HK-2 (cell line): ENCODE measurements around the gene TRIM72.
"Not testable (repeated sequence)": the region's sequence is repeated elsewhere in the genome, so short reads cannot be mapped to it uniquely, and the experiment has no call there.

Source experiments
- DNase-seq: peaks from one replicate; pipeline ENCODE4 v3.0.0-alpha.2; 2018; ENCODE audit not compliant: unreplicated experiment

TRIM72 gene, protein sequence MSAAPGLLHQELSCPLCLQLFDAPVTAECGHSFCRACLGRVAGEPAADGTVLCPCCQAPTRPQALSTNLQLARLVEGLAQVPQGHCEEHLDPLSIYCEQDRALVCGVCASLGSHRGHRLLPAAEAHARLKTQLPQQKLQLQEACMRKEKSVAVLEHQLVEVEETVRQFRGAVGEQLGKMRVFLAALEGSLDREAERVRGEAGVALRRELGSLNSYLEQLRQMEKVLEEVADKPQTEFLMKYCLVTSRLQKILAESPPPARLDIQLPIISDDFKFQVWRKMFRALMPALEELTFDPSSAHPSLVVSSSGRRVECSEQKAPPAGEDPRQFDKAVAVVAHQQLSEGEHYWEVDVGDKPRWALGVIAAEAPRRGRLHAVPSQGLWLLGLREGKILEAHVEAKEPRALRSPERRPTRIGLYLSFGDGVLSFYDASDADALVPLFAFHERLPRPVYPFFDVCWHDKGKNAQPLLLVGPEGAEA

DNA sequence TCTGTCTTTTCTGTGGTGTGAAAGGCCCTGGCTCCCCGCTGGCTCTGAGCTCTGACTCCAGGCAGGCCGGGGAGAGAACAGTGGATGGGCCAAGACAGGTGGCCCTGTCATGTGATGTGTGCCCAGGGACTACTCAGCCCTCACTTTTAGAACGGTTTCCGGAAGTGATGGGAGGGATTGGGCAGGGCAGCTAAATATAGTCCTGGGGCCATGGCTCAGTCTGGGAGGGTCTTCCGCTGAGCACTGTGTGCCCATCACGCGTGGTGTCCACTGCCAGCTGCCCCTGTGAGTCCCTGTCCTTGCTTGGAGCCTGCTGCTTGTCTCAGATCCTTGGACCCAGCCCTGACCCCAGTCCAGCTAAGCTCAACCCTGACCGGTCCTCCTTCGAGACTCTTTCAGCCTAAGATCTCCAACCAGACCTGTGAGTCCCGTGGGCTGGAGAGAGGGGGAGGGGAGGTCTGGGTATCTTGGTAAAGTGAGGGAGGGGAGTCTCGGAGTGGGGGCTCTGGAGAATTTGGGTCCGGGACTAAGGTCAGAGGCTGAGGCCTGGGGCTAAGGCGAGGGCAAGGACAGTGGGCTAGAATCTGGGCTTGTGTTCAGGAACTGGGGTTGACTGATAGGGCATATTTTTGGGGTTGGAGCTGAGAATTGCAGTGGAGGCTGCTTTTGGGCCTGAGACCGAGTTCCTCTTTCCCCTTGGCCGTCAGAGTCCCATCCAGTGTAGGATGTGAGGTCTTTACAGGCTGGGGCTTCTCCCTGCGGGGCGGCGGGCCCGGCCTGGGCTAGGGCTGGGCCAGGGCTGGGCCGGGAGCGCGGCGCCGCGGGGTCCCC is at the start of gene TRIM72:
TSS of gene TRIM72 (plus strand) at position 243 of the 831 bp plus-strand sequence. CDS start 620 bp downstream, outside the sequence.
- DNase-seq, result no peak

DNA sequence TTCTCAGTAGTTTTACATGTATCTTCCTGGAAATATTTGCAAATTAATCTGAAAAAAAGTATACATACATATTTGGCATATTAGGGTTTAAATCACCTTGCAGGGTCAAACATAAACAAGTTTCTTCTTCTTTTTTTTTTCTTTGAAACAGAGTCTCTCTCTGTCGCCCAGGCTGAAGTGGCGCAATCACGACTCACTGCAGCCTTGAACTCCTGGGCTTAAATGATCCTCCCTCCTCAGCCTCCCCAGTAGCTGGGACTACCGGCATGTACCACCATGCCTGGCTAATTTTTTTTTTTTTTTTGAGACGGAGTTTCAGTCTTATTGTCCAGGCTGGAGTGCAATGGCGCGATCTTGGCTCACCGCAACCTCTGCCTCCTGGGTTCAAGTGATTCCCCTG is 46.6 kb upstream of the TRIM72 start:
- no peak for DNase-seq

GRCh38 chr16:31168848-31169247 is 45.1 kb upstream of the TRIM72 start:
- DNase-seq, result no peak

DNA sequence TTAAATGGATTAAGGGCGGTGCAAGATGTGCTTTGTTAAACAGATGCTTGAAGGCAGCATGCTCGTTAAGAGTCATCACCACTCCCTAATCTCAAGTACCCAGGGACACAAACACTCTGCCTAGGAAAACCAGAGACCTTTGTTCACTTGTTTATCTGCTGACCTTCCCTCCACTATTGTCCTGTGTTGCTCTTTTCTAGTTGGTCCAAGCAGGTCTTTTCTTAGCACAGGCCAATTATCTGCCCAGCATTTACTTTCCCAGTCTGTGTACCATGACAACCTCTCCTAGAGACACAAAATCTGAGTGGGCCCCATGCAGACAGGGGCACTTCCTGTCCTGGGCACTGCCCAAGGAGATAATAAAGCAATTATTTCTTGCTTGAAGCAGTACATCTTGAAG is 43.9 kb upstream of the TRIM72 start:
- not testable (repeated sequence) for DNase-seq

- peak; percentile 92 for DNase-seq
Observed at GRCh38 chr16:31177136-31177535, 36.8 kb upstream of the TRIM72 start.

DNA sequence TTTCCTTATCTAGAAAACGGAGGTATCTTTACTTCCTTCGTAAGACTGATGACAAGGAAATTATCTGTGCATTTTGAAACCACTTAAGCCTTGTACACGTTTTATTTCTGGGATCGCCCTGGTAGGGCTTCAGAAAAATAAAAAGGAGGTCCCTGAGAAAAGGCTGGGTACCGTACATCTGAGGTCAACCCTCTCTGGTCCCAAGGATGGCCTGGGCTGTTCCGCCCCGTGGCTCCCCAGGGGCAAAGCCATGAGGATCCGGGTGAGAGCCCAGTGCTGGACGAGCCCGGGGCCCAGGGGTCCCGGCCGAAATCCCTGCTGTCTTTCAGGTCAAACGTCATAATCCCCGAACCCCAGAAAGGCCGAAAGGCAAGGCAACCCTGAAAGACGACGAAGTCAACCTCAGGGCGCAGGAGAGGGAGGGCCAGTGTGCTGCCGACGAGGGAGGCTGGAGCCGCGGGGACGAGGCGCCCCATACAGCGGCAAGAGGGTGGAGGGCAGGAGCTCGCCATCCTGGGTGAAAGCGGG is 34.6 kb upstream of the TRIM72 start:
- DNase-seq, result no peak

DNA sequence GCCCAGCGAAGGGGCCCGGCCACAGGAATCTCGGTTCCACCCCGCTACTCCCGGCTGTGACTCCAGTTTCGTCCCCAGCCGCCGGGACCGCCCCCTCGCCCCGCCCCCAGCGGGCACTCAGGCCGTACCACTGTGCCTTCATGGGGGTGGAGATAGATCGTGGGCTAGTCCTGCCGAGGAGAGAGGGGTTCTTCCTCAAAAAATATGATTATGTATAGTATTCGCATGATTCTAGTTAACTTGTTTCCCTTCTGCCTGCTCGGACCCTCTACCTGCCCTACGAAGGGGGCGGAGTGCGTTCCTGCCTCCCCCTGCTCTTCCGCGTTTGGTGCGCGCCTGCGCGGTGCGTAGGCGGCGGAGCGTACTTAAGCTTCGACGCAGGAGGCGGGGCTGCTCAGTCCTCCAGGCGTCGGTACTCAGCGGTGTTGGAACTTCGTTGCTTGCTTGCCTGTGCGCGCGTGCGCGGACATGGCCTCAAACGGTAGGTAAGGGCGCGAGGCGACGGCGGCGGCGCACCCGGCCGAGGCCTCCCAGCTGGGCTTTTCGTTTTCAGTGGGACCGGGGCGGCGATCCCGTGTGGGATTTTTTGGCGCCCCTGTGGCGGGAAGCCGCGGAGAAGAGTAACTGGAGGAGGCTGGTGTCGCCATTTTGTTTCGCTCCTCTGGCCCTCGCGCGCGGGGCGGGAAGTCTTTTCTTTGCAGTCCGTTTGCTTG is 34.0 kb upstream of the TRIM72 start, which contains the start of gene FUS:
TSS of gene FUS (plus strand) at position 393 of the 713 bp plus-strand sequence. CDS start at position 469, 76 bp downstream.
- peak; percentile 94 for DNase-seq

DNA sequence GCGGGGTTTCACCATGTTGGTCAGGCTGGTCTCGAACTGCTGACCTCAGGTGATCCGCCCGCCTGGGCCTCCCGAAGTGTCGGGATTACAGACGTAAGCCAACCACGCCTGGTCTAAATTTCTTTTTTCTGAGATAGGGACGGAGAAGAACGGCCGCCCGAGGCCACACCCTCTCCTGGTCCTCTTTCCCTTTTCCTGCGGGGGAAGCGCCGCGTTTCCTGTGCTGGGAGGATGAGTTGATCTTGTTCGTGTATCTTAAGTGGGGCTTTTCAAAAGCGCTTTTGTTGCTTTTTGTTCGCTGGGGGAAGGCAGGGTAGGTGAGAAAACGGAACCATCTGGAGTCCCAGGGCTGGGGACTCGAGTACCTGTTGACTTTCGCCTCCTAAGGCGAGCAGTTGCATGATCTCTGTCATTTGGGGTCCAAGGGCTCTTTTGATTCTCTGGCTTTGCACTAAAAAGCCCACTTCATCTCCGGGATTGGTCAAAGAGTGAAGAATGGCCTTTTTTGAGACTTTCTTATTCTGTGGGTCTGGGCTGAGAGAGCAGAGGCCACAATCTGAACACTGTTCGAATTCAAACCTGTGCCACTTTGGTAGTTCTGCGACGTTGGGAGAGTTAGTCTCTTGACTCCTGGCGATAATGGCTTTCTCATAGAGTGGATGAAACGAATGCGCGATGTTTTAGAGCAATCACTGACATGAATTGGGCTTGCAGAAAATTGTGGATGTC is 32.7 kb upstream of the TRIM72 start:
- DNase-seq, result peak; percentile 63

DNA sequence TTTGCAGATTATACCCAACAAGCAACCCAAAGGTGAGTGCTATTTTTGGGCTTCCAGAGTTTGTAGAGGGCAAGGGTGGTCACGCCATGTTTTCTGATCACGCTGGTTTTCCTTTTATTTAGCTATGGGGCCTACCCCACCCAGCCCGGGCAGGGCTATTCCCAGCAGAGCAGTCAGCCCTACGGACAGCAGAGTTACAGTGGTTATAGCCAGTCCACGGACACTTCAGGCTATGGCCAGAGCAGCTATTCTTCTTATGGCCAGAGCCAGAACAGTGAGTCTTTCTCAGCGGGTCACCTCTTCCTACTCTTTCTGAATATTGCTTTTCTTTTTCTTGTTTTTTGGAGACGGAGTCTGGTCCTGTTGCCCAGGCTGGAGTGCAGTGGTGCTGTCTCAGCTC is 31.5 kb upstream of the TRIM72 start:
- DNase-seq, result no peak

DNA sequence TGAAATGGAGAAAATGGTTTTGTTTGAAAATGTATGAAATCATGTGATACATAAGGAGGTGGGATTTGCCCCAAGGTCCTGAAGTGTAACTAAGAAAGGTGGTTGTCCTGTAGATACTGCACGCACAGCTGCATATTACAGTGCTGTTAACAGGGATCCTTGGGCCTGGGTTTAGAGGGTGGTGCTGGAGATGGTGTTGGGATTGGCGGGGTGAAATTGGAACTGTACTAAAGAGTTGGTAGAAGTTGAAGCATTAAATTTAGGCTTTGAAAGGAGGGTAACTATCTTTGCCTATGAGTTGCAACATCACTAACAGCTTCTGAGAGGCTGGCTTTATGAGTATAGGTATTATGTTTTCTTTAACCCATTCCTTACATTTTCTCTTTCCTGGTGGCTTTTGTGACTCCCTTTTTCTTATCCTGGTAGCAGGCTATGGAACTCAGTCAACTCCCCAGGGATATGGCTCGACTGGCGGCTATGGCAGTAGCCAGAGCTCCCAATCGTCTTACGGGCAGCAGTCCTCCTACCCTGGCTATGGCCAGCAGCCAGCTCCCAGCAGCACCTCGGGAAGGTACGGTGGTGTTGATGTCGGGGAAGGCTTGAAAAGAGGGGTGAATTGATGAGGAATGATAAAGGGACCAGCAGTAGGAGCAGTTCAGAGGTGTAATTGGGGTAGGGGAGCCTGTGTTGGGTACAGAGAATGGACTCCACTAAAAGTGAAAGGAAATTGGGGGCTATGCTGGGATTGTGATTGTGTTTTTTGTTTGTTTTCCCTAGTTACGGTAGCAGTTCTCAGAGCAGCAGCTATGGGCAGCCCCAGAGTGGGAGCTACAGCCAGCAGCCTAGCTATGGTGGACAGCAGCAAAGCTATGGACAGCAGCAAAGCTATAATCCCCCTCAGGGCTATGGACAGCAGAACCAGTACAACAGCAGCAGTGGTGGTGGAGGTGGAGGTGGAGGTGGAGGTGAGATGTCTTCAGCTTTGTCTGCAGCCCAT is 30.2 kb upstream of the TRIM72 start:
- no peak for DNase-seq

GRCh38 chr16:31184888-31185287 is 29.0 kb upstream of the TRIM72 start:
- DNase-seq, result no peak

- no peak for DNase-seq
Observed at GRCh38 chr16:31185339-31185738, 28.6 kb upstream of the TRIM72 start.

- DNase-seq, result no peak
Observed at GRCh38 chr16:31186176-31186575, 27.7 kb upstream of the TRIM72 start.

GRCh38 chr16:31186930-31187807 is 26.8 kb upstream of the TRIM72 start:
- no peak for DNase-seq

- DNase-seq, result no peak
Observed at GRCh38 chr16:31187808-31188189, 26.1 kb upstream of the TRIM72 start.

- DNase-seq, result no peak
Observed at GRCh38 chr16:31188450-31189411, 25.2 kb upstream of the TRIM72 start.

DNA sequence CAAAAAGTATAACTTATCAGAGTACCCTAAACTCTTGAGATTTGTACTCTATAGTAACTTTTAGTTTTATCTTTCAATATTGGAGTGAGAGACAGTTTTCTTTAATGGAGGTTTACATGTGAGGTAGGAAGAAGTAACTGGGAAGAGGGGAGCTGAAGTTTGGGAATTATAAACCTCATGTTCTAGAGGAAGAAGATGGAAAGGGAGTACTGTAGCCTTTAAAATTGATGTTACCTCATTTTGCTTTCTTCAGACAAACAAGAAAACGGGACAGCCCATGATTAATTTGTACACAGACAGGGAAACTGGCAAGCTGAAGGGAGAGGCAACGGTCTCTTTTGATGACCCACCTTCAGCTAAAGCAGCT is 24.5 kb upstream of the TRIM72 start:
- DNase-seq, result no peak

- no peak for DNase-seq
Observed at GRCh38 chr16:31190061-31190460, 23.9 kb upstream of the TRIM72 start.
